ENCODE results near the gene CDK9. TPM values are rescaled to one million over a fixed set of nuclear protein-coding genes. Genes with fewer than 3 reads are reported as not detected.

The CDK9 gene
- total and polyA plus RNA-seq, 2 of the 4 experiments (the other 2 are of a cell fraction), result 30.3 to 49.9 TPM

- BruUV-seq (replicated peaks), result no TSS peak
- Histone ChIP-seq H4K91ac (ENCODE audit: insufficient read depth, low read depth, low read length) (no peak overlapping the region), H3K27me3 (ENCODE audit: control insufficient read depth, insufficient read depth, low read length) (no peaks in the 10 kb centered on the region), H2AK9ac (replicated peaks; ENCODE audit: low read depth, low read length, poor library complexity) (no peak overlapping the region), H4K8ac (ENCODE audit: low read depth in 2 of 2, low read length in 2 of 2) (no peak overlapping the region), H4K20me1 (ENCODE audit: insufficient read depth, low read length) (peaks cover 11% of the 10 kb centered on the region; the same call in 1 of the 2 replicates), H3K4me2 (ENCODE audit: low read depth, low read length) (no peak overlapping the region), H3K56ac (ENCODE audit: extremely low read depth, insufficient read depth, low read length) (no peak overlapping the region), H2BK120ac (ENCODE audit: low read depth, low read length) (no peak overlapping the region), H2AK5ac (ENCODE audit: low read depth, low read length) (no peak overlapping the region), H3K79me1 (ENCODE audit: low read depth in 1 of 2, low read length in 2 of 2) (peaks cover 12 to 22% of the 10 kb centered on the region in 2 experiments; a peak in 3 of 4 replicates), H2AFZ (replicated peaks; ENCODE audit: low read length, poor library complexity) (no peak overlapping the region), H3K4ac (ENCODE audit: low read depth, low read length) (no peak overlapping the region), H3K36me3 (ENCODE audit: control insufficient read depth, insufficient read depth, low read length) (peaks cover 74% of the 10 kb centered on the region), H4K5ac (ENCODE audit: low read depth, low read length) (no peak overlapping the region), H2BK5ac (ENCODE audit: low read depth, low read length, poor library complexity, severe bottlenecking) (no peak overlapping the region), H3K18ac (ENCODE audit: low read depth, low read length) (no peak overlapping the region), H2BK15ac (ENCODE audit: low read depth, low read length) (no peak overlapping the region), H3K4me3 (ENCODE audit: insufficient read depth, low read depth, low read length) (no peak overlapping the region), H3K9me1 (ENCODE audit: insufficient read depth, low read length) (no peaks in the 10 kb centered on the region; the same call in 1 of the 2 replicates), H3K9me3 (ENCODE audit: control insufficient read depth, insufficient read depth, low read length) (no peaks in the 10 kb centered on the region), H3K27ac (ENCODE audit: insufficient read depth, low read length) (no peak overlapping the region), H2BK20ac (ENCODE audit: low read depth, low read length) (no peak overlapping the region), H3K23ac (ENCODE audit: low read depth, low read length) (no peak overlapping the region), H3K14ac (replicated peaks; ENCODE audit: low read depth, low read length) (no peak overlapping the region), H3K9ac (ENCODE audit: low read depth, low read length) (no peak overlapping the region; the same call in 1 of the 2 replicates), H3K4me1 (ENCODE audit: control insufficient read depth, insufficient read depth, low read length) (peaks cover 11% of the 10 kb centered on the region; the same call in 1 of the 2 replicates)
- WGBS, 2 experiments (ENCODE audit: extremely low coverage in 2 of 2, insufficient read length in 1 of 2), result no CpG with 5 or more reads among the region's 3 CpGs
- DNase-seq (no peak), ATAC-seq (ENCODE audit: low read depth) (peak; percentile 45)
- TF ChIP-seq MAFK (IDR thresholded peaks at IDR 0.05; ENCODE audit: low read depth, low read length) (no peak), RFX5 (IDR thresholded peaks at IDR 0.05; ENCODE audit: low read depth, low read length) (no peak), MAZ (IDR thresholded peaks at IDR 0.05; ENCODE audit: borderline replicate concordance, low read depth, low read length) (no peak), MXI1 (IDR thresholded peaks at IDR 0.05; ENCODE audit: borderline replicate concordance, low read depth, low read length) (no peak), RAD21 (IDR thresholded peaks at IDR 0.05; ENCODE audit: low read length) (no peak), RCOR1 (IDR thresholded peaks at IDR 0.05; ENCODE audit: insufficient replicate concordance, low read length) (no peak), NFE2L2 (IDR thresholded peaks at IDR 0.05; ENCODE audit: low read depth, low read length) (no peak), ELK1 (IDR thresholded peaks at IDR 0.05; ENCODE audit: borderline replicate concordance, low read depth, low read length) (no peak), BHLHE40 (IDR thresholded peaks at IDR 0.05; ENCODE audit: low read depth, low read length) (no peak), CTCF (conservative IDR thresholded peaks at IDR 0.05; ENCODE audit: low read depth, low read length) (no peak), USF2 (IDR thresholded peaks at IDR 0.05; ENCODE audit: low read depth, low read length) (no peak), CHD1 (IDR thresholded peaks at IDR 0.05; ENCODE audit: low read depth, low read length) (no peak), FOS (IDR thresholded peaks at IDR 0.05; ENCODE audit: low read depth, low read length) (no peak), CEBPB (IDR thresholded peaks at IDR 0.05; ENCODE audit: low read depth, low read length) (no peak), POLR2A (IDR thresholded peaks at IDR 0.05; ENCODE audit: low read depth, low read length) (no peak), SMC3 (IDR thresholded peaks at IDR 0.05; ENCODE audit: low read depth, low read length) (no peak)
- intact Hi-C loops (cut with micrococcal nuclease) (no loop called here), dilution Hi-C loops (cut with HindIII; ENCODE audit: low sequenced_read_pairs, unreplicated experiment) (no loop called here), in situ Hi-C loops (cut with MboI; ENCODE audit: low sequenced_read_pairs) (no loop called here)
- ChIA-PET CTCF (no interaction called here), POLR2A (ENCODE audit: unreplicated experiment) (no interaction called here)
These were observed 30.5 kb downstream of the CDK9 start for GRCh38 chr9:127816362-127816725.
